Measurements from ENCODE around the gene CCM2. TPM values are rescaled to one million over a fixed set of nuclear protein-coding genes. Genes with fewer than 3 reads are reported as not detected.

Gene CCM2
- 65.0 and 75.1 TPM in 2 replicates for total RNA-seq (2014; rRNA removed; shearing (Covaris generic))

DNA sequence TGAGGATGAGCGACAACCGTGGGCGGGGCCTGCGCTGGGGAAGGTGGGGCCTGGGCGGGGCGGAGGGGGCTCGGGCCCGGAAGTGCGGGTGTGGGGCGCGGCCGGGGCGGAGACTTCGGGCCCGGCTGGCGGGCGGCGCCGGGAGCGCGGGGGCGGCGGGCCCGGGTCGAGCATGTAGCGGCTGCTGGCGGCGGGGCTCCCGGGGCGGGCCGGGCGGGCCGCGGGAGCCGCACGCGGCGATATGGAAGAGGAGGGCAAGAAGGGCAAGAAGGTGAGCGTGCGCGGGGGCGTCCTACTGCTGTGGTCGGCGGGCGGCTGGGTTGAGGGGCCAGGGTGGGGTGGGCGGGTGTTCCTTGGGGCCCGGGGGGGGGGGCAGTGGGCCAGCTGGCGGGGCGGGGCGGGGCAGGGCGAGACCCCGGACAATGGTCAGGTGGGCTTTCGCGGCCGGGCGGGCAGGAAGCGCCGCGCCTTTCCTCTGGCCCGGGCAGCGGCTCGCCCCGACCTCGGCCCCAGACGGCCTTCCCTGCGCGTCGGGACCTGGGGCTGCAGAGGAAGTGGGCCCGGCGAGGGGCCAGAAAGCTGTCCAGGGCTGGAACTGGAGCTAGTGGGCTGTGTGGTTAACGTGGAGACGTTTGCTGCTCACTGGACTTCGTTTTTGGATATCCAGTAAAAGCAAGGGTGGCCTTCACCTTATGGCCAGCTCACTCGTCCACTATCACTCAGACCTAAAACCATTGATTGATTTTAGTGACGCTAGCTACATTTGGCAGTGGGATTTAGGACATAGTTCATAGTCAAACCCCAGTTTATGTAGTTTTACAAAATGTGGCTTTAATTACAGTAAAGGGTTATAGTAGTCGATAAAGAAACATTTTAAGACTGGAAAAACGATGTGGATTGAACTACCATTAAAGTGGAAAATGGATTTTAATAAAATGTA is at the start of gene CCM2:
Gene CCM2, plus strand, starts transcription at position 109 of the 940 bp plus-strand sequence. Its CDS starts 133 bp downstream, at position 242.
- DNase-seq (ENCODE audit: low read depth), result peak; percentile 66

DNA sequence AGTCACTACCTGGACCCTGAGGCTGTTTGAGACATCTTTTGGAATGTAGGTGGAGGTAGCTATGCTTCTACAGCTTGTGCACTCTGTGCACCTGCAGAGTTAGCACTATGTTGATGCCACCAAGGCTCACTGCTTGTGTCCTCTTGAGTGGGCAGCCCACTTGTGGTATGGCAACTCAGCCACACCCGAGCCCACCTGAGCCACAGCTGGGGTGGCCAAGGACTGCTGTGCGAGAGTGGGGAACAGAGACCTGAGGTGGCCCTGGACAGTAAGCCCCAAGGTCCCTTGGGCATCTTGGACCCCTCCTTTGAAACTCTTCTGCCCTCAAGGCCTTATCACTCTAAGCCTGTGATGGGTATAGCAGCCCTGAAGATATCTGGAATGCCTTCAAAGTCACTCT is 46.8 kb upstream of the CCM2 start:
- DNase-seq (ENCODE audit: low read depth), result no peak

DNA sequence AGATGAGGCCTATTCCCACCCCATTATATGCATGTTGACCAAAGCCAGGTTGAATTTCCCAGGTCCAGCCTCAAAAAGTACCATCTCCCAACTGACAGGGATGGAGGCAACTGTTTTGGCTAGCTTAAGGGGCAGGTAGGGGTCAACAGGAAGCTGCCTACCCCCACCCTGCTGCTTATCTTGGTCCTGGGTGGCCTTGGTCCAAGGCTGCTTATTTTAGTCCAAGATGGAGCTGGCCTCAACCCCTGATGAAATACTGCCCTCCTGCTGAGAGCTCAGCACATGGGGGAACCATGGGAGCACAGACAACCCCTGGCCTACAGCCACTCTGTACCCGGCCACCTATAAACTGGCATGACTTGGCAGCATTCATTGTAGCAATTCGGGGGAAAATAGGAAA is 44.3 kb upstream of the CCM2 start:
- DNase-seq (ENCODE audit: low read depth), result no peak

DNA sequence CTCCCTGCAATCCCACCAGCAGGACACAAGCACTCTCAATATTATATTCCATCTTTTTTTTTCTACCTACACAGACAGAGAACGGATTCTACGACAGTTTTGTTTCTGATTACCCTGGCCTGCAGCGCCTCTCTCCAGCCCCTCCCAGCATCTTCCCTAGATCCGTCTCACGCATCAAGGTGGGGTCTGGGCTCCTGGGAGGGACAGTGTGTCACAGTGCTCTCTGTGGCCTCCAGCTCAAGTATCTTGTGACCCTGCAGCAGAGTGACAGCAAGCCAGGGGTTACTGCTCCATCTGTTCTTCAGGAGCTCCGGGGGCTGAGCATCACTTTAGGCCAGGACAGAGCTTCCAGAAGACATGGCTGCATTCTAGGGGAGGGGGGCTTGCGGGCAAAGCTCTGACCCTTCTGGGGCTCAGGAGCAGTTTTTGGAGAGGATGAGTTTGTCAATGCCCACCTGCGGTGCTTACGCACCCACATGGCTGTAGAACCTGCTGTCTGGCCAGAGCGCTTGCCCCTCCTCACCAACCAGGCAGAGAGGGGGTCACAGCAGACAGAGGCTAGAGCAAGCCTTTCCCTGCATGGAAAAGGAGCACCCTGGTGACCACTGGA is 43.7 kb upstream of the CCM2 start:
- no peak for DNase-seq (ENCODE audit: low read depth)

DNA sequence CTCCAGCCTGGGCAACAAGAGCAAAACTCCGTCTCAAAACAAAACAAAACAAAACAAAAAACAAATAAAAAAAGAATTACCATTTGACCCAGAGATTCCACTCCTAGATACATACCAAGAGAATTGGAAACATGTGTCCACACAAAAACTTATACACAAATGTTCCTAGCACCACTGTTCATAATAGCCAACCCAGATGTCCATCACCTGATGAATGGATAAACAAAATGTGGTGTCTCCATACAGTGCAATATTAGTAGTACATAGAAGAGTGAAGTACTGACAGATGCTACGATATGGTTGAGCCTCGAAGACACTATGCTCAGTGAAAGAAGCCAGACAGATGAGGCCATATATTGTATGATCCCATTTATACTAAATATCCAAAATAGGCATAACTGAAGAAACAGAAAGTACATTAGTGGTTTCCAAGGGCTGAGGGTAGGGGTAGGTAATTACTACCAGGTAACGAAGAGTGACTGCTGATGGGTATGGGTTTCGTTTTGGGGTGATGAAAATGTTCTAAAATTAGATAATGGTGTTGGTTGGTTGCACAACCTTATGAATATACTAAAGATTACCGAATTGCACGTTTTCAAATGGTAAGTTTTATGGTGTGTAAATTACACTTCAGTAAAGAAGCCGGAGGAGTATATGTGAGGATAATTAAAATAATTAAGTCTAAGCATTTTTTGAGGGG is 41.2 kb upstream of the CCM2 start:
- DNase-seq (ENCODE audit: low read depth), result no peak

DNA sequence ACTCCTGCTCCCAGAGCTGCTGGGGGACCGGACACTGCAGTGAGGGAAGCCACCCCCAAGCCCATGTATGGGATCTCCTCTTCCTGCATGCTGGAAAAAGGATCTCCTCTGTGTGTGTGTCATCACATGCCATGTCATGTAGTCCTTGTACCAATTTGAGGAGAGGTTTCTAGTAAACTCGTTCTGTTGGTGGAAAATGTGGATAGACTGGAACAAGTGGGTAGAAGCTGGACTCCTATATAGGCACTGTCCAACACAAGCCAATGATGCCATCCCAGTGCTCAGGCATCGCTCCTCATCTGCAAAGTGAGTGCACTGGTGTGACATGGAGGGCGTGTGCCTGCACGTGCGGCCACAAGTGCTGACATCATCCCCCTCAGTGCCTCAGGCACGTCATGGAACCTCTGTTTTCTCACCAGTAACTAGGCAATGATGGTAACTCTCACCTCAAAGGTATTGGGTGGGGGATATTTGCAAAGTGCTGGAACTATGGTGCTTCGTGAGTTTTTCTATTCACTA is 40.5 kb upstream of the CCM2 start:
- peak; percentile 55 for DNase-seq (ENCODE audit: low read depth)

DNA sequence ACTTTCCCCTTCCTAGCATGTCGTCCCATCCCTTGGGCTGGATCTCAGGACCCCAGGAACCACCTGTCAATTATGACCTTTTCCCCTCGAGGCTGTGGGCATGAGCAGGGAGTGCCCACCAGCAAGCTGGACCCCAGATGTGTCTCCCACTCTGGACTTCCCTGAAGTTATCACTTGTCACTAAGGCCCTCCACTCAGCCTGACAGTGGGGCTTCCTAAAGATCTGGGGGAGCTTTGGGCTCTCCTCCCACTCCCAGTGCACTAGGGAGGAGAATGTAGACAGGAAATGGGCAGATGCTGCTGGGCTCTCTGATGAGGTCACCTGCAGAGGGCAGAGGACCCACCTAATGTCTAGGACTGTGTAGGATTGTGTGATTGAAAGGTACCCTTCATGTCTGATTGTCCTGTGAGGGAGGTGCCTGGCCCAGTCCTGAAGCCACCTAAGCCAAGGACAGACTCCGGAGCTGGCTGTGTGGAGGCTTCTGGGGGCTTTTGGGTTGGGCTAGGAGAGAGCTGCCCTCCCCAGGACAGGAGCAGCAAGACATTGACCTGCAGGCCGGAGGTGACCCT is 39.9 kb upstream of the CCM2 start:
- DNase-seq (ENCODE audit: low read depth), result no peak

DNA sequence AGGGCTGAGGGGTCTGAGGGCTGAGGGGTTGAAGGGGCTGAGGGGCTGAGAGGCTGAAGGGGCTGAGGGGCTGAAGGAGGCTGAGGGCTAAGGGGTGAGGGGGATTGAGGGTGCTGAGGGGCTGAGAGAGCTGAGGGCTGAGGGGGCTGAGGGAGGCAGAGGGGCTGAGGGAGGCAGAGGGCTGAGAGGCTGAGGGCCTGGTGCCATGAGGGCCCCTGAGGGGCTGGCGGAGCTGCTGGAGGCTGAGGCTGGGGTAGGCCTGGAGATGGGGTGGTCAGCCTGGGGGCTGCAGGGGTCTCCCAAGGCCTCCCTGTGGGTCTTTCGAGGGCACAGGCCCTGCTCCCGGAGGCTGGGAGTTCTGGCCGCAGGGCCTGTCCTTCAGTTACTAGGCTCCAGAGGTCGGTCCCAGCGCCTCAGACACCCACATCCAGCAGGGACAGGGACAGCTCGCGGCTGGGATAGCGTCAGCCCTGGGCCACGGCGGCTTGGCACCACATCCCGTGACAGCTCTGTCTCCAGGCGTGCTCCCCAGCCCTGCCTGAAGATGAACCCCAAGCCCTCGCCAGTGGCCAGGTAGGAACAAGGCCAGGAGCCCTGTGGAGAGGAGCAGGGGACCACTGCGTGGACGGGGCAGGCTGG is 38.0 kb upstream of the CCM2 start:
- DNase-seq (ENCODE audit: low read depth), result no peak

DNA sequence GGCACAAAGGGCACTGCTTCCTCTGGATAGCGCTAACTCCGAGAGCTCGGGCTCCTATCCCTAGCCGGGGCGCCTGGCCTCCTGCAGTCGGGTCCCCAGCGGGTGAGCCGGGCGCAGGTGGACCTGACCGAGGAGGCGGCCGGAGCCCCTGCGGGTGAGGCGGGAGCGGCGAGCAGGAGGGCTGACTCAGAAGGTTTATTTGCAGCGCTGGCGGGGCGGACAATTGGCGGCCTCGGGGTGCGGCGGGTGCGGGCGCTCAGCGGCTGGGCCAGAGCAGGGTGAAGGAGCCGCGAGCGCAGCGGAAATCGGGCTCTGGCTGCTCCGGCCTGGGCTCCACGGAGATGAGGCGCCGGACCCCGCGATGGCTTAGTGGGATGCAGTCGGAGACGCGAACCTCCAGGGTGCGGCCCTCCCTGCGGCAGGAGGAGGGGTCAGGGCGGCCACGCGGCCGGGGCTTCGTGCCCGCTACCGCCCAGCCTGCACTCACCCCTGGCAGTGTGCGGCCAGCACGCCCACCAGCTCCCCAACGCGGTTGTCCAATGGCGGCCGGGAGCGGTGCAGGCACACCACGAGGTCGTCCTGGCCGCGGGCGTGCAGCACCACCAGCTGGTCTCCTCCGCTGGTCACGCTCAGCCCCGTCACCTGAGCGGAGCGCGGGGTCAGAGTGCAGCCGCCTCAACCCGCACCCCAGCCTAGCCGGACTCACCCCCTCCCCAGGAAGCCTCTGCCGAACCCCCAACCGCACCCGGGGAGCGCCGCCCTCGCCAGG is 37.3 kb upstream of the CCM2 start:
- DNase-seq (ENCODE audit: low read depth), result peak; percentile 53

DNA sequence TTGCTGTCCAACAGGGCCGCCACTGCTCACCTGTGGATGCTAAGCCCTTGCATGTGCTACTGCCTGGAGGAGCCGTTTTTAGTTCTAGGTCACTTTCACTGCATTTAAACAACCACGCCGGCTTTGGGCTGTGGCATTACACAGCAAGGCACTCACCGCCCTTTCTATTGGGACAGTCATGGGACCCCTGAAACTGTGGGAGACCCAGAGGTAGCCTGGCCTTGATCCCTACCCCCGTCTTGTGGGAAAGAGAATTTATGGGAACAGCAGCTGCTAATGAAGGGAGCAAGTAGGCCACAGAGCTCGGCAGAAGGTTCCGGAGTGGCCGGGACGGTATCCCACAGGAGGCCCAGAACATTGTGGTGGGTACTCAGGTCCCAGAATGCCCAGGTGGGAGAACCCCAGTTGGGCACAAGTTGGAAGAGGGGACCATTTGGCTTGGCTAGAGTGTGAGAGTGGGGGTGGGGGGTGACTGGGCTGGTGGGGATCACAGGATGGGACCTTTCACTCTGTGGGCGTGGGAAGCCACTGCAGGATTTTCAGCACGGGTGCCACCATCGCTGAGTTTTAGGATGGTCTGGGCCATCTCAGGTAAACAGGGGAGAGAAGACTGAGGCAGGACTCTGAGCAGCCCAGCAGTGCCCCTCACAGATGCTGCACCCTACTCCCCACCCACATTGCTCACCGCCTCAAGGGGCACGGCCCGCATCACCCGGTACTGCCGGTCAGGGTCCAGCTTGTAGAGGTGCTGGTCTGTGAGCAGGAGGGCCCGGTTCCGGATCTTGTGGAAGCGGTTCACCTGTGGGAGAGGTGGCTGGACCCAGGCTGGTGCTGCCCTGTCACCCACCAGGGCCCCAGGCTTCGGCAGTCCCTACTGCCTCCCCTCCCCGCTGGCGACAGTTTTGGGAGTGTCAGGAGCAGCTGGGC is 36.4 kb upstream of the CCM2 start:
- DNase-seq (ENCODE audit: low read depth), result no peak

DNA sequence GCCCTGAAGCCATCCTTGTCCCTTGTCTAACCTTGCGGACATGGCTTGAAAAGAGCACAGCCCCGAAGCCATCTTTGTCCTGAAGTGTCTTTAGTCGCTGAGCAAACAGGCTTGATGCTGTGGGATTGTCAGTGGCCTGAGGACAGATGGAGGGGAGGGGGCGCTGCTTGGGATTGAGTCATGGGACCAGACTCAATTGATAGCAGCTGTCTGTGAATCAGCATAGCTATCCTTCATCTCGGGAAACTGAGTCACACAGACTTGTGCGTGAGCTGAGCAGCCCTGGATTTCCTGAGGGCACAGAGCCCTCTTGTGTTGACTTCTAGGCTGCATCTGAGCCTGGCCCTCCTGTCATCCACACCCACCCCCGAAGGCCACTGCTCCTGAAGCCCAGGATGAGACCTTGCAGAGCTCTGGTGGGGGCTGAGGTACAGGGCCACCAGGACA is 35.6 kb upstream of the CCM2 start:
- DNase-seq (ENCODE audit: low read depth), result no peak

DNA sequence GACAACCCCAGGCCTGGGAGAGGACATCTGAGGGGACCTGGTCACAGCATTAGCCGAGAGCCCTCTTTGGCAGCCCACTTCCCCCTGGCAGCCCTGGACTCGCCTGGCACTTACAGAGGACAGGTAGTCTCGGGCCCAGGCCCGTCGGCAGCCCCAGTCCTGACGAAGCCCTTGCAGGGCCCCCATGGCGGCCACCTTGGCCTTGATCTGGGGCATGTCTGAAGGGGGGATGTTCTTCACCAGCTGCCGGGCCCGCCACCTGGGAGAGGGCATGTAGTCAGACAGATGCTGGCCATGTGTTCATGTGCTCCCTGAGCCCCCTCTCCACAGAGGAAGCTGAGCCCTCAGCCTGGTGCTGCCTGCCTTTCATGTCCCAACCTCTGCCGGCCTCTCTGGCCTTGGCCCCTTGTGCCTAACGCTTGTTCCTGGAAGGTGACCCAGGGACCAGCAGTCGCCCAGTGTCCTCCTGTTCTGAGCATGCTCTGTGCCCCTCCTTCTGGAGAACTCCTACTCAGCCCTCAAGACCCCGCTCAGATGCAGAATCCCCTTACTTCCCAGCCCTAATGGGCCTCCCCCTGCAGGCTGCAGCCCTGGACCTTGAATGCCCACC is 35.1 kb upstream of the CCM2 start:
- no peak for DNase-seq (ENCODE audit: low read depth)

DNA sequence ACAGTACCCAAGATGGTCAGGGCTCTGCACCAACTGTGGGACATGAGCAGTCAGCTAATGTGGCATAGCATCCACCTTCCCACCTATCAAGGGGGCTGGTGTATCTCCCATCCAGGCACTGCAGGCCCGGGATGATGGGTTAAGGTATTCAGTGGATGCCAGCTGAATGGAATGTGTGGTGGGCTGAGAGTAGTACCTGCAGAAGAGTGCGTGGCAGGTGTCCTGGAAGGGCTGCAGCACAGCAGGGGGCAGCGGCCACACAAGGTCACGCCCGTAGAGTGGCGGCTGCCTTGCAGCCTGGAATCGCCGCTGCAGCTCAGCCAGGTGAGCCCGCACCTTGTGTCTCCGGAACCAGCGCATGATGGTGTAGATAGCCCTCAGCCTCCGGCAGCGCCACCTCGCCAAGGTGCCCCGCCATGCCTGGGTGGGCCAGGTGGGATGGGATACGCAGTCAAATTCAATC is 34.5 kb upstream of the CCM2 start:
- DNase-seq (ENCODE audit: low read depth), result no peak

DNA sequence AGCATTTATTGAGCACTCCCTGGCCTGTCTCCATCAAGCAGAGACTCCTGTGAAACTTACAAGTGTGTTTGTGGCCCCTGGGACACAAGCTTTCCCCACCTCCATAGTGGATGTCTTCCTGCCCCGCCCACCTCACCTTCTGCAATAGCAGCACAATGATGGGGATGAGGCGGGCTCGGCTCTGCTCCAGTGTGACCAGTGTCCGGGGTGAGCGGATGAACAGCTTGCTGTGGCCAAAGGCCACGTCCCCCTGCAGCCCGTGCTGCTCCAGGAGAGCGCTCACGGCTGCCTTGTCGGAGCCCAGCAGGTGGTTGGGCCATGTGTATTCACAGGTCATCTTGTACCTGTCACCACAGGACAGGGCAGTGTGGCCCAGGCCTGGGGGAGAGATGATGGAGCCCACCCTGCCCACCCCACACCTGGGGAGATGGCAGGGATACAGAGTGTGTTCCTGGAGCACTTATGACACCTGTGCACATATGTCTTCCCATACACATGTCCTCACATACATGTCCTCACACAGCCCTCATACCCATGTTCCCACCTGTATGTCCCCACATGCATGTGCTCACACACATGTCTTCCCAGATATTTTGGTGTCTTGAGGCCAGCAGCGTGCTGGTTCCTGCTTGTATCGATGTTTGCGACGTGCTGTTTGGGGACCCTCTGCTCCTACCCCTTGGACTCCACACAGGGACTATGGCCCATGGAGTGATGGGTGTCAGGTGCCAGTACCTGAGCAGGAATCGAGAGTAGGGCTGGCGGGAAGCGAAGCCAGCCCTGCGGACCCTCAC is 33.9 kb upstream of the CCM2 start:
- no peak for DNase-seq (ENCODE audit: low read depth)

DNA sequence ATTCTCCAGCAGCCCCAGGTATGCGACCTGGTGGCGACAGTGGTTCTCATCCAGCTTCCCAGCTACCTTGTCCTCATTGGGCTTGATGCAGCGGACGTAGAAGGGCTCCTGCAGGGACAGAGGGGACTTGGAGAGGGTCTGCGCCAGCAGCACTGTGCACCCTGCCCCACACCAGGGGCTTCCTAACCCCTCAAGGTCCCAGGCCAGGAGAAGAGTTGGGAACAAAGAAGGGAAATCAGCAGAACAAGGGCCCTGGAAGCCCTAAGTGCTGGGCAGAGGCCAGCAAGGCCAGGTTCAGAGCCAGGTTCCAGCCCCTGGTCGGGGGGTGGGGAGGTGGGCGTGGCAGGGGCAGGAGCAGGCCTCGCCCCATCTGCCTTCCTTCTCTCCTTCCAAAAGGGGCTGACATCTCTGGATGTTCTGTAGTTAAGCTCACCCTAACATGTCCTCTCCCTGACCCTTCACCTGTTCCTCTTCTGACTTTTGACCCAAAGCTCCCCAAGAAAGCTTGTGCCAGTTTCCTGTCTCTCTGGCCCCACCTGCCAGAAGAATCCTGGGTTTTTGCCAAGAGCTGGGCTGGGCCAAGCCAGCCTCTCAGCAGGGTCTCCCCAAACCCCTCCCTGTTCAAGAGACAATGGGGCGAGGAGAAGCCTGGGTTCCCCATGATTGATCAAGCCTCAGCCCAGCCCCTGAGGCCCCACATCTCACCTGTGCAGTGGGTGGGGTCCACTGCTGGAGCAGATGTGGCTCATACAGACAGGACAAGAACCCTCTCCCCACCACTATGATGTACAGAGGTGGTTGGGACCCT is 33.1 kb upstream of the CCM2 start:
- DNase-seq (ENCODE audit: low read depth), result no peak

DNA sequence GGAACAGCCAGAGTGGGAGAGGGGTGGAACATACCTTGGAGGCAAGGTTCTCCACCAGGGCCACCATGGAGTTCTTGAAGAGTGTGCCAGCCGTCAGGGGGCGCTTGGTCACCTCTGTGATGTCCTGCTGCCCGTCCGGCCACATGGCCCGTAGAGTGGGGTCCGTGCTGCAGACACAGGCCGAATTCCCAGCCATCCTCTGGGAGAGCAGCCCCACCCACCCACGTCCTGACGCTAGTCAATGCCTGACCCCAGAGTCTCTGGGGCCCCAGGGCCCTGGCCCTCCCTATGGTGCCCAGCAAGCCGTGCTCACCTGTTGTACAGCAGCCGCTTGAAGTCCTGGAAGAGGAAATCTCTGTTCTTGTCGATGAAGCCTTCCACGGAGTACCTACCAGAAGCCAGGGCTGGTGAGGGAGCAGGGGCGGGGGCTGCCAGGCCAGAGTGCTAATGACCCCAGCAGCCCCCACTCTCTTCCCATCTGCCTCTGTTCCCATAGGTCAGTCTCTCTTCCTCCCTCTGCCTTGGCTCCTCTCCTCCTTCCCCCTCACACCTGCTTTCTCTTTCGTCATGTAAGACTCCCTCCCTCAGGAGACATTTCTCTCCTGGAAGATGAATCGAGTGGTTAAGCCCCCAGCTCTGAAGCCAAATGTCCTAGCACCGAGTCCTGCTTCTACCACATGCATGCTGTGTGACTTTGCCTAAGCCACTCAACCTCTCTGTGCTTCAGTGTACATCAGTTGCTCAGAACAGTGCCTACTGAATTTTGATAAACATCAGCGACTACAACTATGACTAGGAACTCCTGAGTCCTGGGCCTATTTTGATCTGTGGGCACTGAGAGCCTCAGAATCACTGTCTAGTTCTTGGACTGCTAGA is 32.2 kb upstream of the CCM2 start:
- DNase-seq (ENCODE audit: low read depth), result peak; percentile 67
